ENCODE measurements around the gene PRR32.
"Not testable (repeated sequence)": the region's sequence is repeated elsewhere in the genome, so short reads cannot be mapped to it uniquely, and the experiment has no call there.

PRR32 gene

GRCh38 chrX:126819429-126819828 lies at the start of gene PRR32:
Gene PRR32, plus strand, starts transcription at chrX:126819729. Its CDS starts 115 bp downstream, at chrX:126819844.
- DNase-seq (ENCODE audit: low read depth in 2 of 2), result no peak

GRCh38 chrX:126770179-126770578 lies 49.4 kb upstream of the PRR32 start:
- no peak for DNase-seq (ENCODE audit: low read depth in 2 of 2)

GRCh38 chrX:126785539-126785938 lies 34.0 kb upstream of the PRR32 start:
- no peak for DNase-seq (ENCODE audit: low read depth in 2 of 2)

- DNase-seq (ENCODE audit: low read depth in 2 of 2), result no peak
Observed at GRCh38 chrX:126799059-126799458, 20.5 kb upstream of the PRR32 start.

GRCh38 chrX:126806784-126807183 lies 12.7 kb upstream of the PRR32 start:
- DNase-seq (ENCODE audit: low read depth in 2 of 2), result not testable (repeated sequence)

GRCh38 chrX:126815806-126816205 lies 3.7 kb upstream of the PRR32 start:
- DNase-seq (ENCODE audit: low read depth in 2 of 2), result no peak

- DNase-seq (ENCODE audit: low read depth in 2 of 2), result no peak
Observed at GRCh38 chrX:126820700-126821420, 1.3 kb downstream of the PRR32 start.

GRCh38 chrX:126824338-126825007 lies 4.9 kb downstream of the PRR32 start:
- no peak for DNase-seq (ENCODE audit: low read depth in 2 of 2)

- DNase-seq (ENCODE audit: low read depth in 2 of 2), result no peak
Observed at GRCh38 chrX:126825566-126826193, 6.2 kb downstream of the PRR32 start.

GRCh38 chrX:126836186-126836585 lies 16.7 kb downstream of the PRR32 start:
- DNase-seq (ENCODE audit: low read depth in 2 of 2), result no peak

GRCh38 chrX:126847143-126847542 lies 27.6 kb downstream of the PRR32 start:
- no peak for DNase-seq (ENCODE audit: low read depth in 2 of 2)

- no peak for DNase-seq (ENCODE audit: low read depth in 2 of 2)
Observed at GRCh38 chrX:126855839-126856524, 36.5 kb downstream of the PRR32 start.

All from stimulated activated CD8-positive, alpha-beta memory T cell treated with anti-CD3 and anti-CD28 coated beads, Interleukin-15, amount 100 ng/mL, for 48 hours (primary cell).